Measurements from ENCODE around the gene STK24. TPM values are rescaled to one million over a fixed set of nuclear protein-coding genes. Genes with fewer than 3 reads are reported as not detected.

The STK24 gene
- total RNA-seq, 1 experiment from 2014 or later: 84.8 TPM

DNA sequence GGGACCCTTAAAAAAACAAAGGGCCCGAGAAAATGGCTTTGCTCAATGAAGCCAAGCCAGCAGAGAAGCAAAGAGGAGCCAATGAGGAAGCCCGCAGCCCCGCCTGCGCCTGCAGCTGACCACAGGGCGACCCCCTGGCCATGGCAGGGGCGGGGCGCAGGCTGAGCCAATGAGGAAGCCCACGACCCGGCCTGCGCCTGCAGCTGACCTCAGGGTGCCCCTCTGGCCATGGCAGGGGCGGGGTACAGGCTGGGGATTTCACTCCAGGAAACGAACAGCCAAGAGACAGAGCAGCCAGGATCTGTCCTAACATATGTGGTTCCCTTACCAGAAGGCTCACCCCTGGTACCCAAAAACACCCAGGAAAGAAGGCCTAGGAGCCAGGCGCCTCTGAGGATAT, 101.4 kb downstream of the STK24 start:
- Histone ChIP-seq H3K4me1 (ENCODE audit: insufficient read depth, low read length, poor library complexity, severe bottlenecking) (peaks cover 12% of the 10 kb centered on the region), H3K36me3 (ENCODE audit: insufficient read depth, low read length, poor library complexity, severe bottlenecking) (no peaks in the 10 kb centered on the region), H3K9me3 (ENCODE audit: low read depth, low read length, poor library complexity, severe bottlenecking) (no peaks in the 10 kb centered on the region), H3K27me3 (replicated peaks; ENCODE audit: insufficient read depth, low read depth, low read length, poor library complexity) (no peaks in the 10 kb centered on the region), H3K4me3 (ENCODE audit: low read depth, low read length, poor library complexity, severe bottlenecking) (no peak overlapping the region), H3K27ac (ENCODE audit: low read depth, low read length, poor library complexity, severe bottlenecking) (no peak overlapping the region)
- TF ChIP-seq CTCF (conservative IDR thresholded peaks at IDR 0.05; ENCODE audit: low read depth, low read length) (no peak), EZH2 (IDR thresholded peaks at IDR 0.05; ENCODE audit: borderline replicate concordance, low read depth, low read length, poor library complexity, severe bottlenecking) (no peak)
- no TSS peak for BruUV-seq (replicated peaks)
- DNase-seq (ENCODE audit: low spot score): no peak
- CTCF ChIA-PET: interaction anchor here (1.0 kb wide), 1 partner anchor 7 kb away, joined by 3 read pairs; no protein-coding TSS in a partner anchor
- POLR2A ChIA-PET (ENCODE audit: low non-redundant PET): no interaction called here
- intact Hi-C loops (cut with micrococcal nuclease; ENCODE audit: unreplicated experiment): no loop called here

DNA sequence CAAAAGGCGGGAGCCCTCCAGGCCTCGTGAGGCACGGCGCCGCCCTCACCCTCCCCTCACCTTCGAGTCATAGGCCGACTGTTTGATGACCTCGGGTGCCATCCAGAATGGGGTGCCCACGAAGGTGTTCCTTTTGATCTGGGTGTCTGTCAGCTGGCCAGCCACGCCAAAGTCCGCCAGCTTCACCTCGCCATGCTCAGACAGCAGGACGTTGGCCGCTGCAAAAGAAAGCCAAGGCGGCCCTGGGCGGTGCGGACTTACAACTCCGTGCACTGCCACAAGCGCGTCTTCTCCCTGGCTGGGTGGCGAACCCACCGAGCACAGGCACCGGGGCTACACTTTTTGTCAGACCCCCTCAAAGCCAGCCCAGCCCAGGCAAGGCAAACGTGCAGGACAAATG, 102.1 kb downstream of the STK24 start:
- POLR2A ChIA-PET (ENCODE audit: low non-redundant PET): no interaction called here
- Histone ChIP-seq H3K27me3 (replicated peaks; ENCODE audit: insufficient read depth, low read depth, low read length, poor library complexity) (no peaks in the 10 kb centered on the region), H3K27ac (ENCODE audit: low read depth, low read length, poor library complexity, severe bottlenecking) (no peak overlapping the region), H3K36me3 (ENCODE audit: insufficient read depth, low read length, poor library complexity, severe bottlenecking) (no peaks in the 10 kb centered on the region), H3K4me1 (ENCODE audit: insufficient read depth, low read length, poor library complexity, severe bottlenecking) (peaks cover 12% of the 10 kb centered on the region), H3K9me3 (ENCODE audit: low read depth, low read length, poor library complexity, severe bottlenecking) (no peaks in the 10 kb centered on the region), H3K4me3 (ENCODE audit: low read depth, low read length, poor library complexity, severe bottlenecking) (no peak overlapping the region)
- CTCF ChIA-PET: no interaction called here
- TF ChIP-seq CTCF (conservative IDR thresholded peaks at IDR 0.05; ENCODE audit: low read depth, low read length) (no peak), EZH2 (IDR thresholded peaks at IDR 0.05; ENCODE audit: borderline replicate concordance, low read depth, low read length, poor library complexity, severe bottlenecking) (no peak)
- BruUV-seq (replicated peaks): no TSS peak
- intact Hi-C loops (cut with micrococcal nuclease; ENCODE audit: unreplicated experiment): no loop called here
- no peak for DNase-seq (ENCODE audit: low spot score)

GRCh38 chr13:98474292-98474691, 102.6 kb downstream of the STK24 start:
- ChIA-PET CTCF (no interaction called here), POLR2A (ENCODE audit: low non-redundant PET) (no interaction called here)
- TF ChIP-seq CTCF (conservative IDR thresholded peaks at IDR 0.05; ENCODE audit: low read depth, low read length): no peak
- no peak for TF ChIP-seq EZH2 (IDR thresholded peaks at IDR 0.05; ENCODE audit: borderline replicate concordance, low read depth, low read length, poor library complexity, severe bottlenecking)
- DNase-seq (ENCODE audit: low spot score): no peak
- Histone ChIP-seq H3K27ac (ENCODE audit: low read depth, low read length, poor library complexity, severe bottlenecking) (no peak overlapping the region), H3K4me1 (ENCODE audit: insufficient read depth, low read length, poor library complexity, severe bottlenecking) (peaks cover 12% of the 10 kb centered on the region), H3K4me3 (ENCODE audit: low read depth, low read length, poor library complexity, severe bottlenecking) (no peak overlapping the region), H3K27me3 (replicated peaks; ENCODE audit: insufficient read depth, low read depth, low read length, poor library complexity) (no peaks in the 10 kb centered on the region), H3K36me3 (ENCODE audit: insufficient read depth, low read length, poor library complexity, severe bottlenecking) (no peaks in the 10 kb centered on the region), H3K9me3 (ENCODE audit: low read depth, low read length, poor library complexity, severe bottlenecking) (no peaks in the 10 kb centered on the region)
- TSS peak; percentile 18 for BruUV-seq (replicated peaks)
- intact Hi-C loops (cut with micrococcal nuclease; ENCODE audit: unreplicated experiment): no loop called here

All from A673 (cell line).